Endothelial cell of umbilical vein (primary cell): Measurements from ENCODE around the gene LRP1B. TPM values are rescaled to one million over a fixed set of nuclear protein-coding genes. Genes with fewer than 3 reads are reported as not detected.

Source experiments
- BruUV-seq: library from RNA; stranded (reverse); fragments of 400-500 nt; replicated peaks from 2 replicates; lab custom pipeline; 2021; lab: Mats Ljungman, UMichigan
- CTCF ChIA-PET: fragments of 300-600, 350-600 bp; sonication (Branson Sonifier 250); formaldehyde crosslinking; loops from one replicate; lab custom pipeline; 2021; ENCODE audit warnings: antibody characterized with exemption, inconsistent platforms; lab: Charles Lee
- POLR2A ChIA-PET: fragments of 300-600, 350-600 bp; sonication (Branson Sonifier 250); formaldehyde crosslinking; loops from one replicate; lab custom pipeline; 2021; ENCODE audit warnings: antibody characterized with exemption, inconsistent platforms; lab: Charles Lee
- DNase-seq: peaks from one replicate; pipeline ENCODE4 v3.0.0-alpha.2; 2011; ENCODE audit warnings: low read depth, low spot score
- FAIRE-seq: peaks from 2 replicates; lab custom pipeline; 2011; peaks lifted over from hg19 to GRCh38; lab: Jason Lieb, UNC
- H2AFZ ChIP-seq: 2 replicates; pipeline ENCODE4 v1.6.0; 2012; ENCODE audit warnings: low read depth, low read length, control low read depth, inconsistent platforms
- H3K27ac ChIP-seq: 2 replicates; pipeline ENCODE4 v1.5.1; 2011; ENCODE audit warnings: low read depth, mild to moderate bottlenecking, control low read depth, low read length, moderate library complexity; ENCODE audit not compliant: insufficient read depth
- H3K27me3 ChIP-seq, 2 experiments: 2 replicates each; pipeline versions ENCODE4 v1.6.0 to v1.6.1; 2011; ENCODE audit warnings: low read length in 2 of 2, mixed read lengths in 1 of 2; ENCODE audit not compliant: control insufficient read depth in 2 of 2, insufficient read depth in 2 of 2
- H3K36me3 ChIP-seq, 2 experiments: 2 replicates in 1 of 2; 3 replicates in 1 of 2; pipeline ENCODE4 v1.5.1; 2011; ENCODE audit warnings: low read length in 2 of 2, mild to moderate bottlenecking in 1 of 2, moderate library complexity in 1 of 2; ENCODE audit not compliant: control insufficient read depth in 2 of 2, insufficient read depth in 2 of 2; ENCODE audit errors: extremely low read depth in 1 of 2
- H3K4me1 ChIP-seq: 3 replicates; pipeline ENCODE4 v1.5.1; 2011; ENCODE audit warnings: mild to moderate bottlenecking, low read length; ENCODE audit not compliant: control insufficient read depth, insufficient read depth; ENCODE audit errors: extremely low read depth
- H3K4me2 ChIP-seq: 2 replicates; pipeline ENCODE4 v1.6.1; 2011; ENCODE audit warnings: low read length, control low read depth, mixed read lengths; ENCODE audit not compliant: insufficient read depth
- H3K4me3 ChIP-seq, 3 experiments: fragments of 200-600 bp in 1 of 3; sonication (generic), shearing (Covaris generic) in 1 of 3; replicated peaks in 1 of 3; 2 replicates each; pipeline ENCODE4 v1.5.1; 2011 to 2016; ENCODE audit warnings: control low read depth in 3 of 3, low read length in 3 of 3, mild to moderate bottlenecking in 2 of 3, inconsistent platforms in 1 of 3, low read depth in 1 of 3, moderate library complexity in 1 of 3; ENCODE audit not compliant: insufficient read depth in 1 of 3
- H3K79me2 ChIP-seq: 2 replicates; pipeline ENCODE4 v1.6.0; 2012; ENCODE audit warnings: low read length, inconsistent platforms; ENCODE audit not compliant: control insufficient read depth, insufficient read depth
- H3K9ac ChIP-seq: replicated peaks from 2 replicates; pipeline ENCODE3; 2011; ENCODE audit warnings: low read length, control low read depth; ENCODE audit not compliant: insufficient read depth; ENCODE audit errors: extremely low read depth
- H3K9me1 ChIP-seq: replicated peaks from 3 replicates; pipeline ENCODE4 v1.6.0; 2011; ENCODE audit warnings: mild to moderate bottlenecking, low read length; ENCODE audit not compliant: control insufficient read depth, insufficient read depth; ENCODE audit errors: extremely low read depth
- H3K9me3 ChIP-seq: replicated peaks from 2 replicates; pipeline ENCODE4 v1.5.1; 2012; ENCODE audit warnings: low read length, inconsistent platforms; ENCODE audit not compliant: control insufficient read depth, insufficient read depth
- H4K20me1 ChIP-seq: replicated peaks from 2 replicates; pipeline ENCODE3; 2011; ENCODE audit warnings: mild to moderate bottlenecking, low read length; ENCODE audit not compliant: control insufficient read depth, insufficient read depth; ENCODE audit errors: extremely low read depth
- EZH2 ChIP-seq: IDR thresholded peaks from 2 replicates; pipeline ENCODE4 v1.6.1; 2012; ENCODE audit warnings: borderline replicate concordance, low read depth, mild to moderate bottlenecking, moderate library complexity, low read length, inconsistent platforms; ENCODE audit not compliant: severe bottlenecking
- FOS ChIP-seq: IDR thresholded peaks from 2 replicates; pipeline ENCODE4 v1.6.1; 2011; ENCODE audit warnings: mild to moderate bottlenecking, low read length, moderate library complexity, borderline replicate concordance; ENCODE audit not compliant: insufficient read depth
- GATA2 ChIP-seq: IDR thresholded peaks from 2 replicates; pipeline ENCODE4 v1.7.0; 2011; ENCODE audit warnings: low read depth, mild to moderate bottlenecking, moderate library complexity, mixed read lengths, low read length; ENCODE audit not compliant: insufficient read length, insufficient read depth
- JUN ChIP-seq: IDR thresholded peaks from 2 replicates; pipeline ENCODE4 v1.6.1; 2011; ENCODE audit warnings: borderline replicate concordance, low read depth; ENCODE audit not compliant: insufficient read length, insufficient read depth
- MAX ChIP-seq: IDR thresholded peaks from 2 replicates; pipeline ENCODE4 v1.6.1; 2011; ENCODE audit not compliant: insufficient read depth, insufficient read length
- MYC ChIP-seq: IDR thresholded peaks from one replicate; pipeline ENCODE4 v1.6.1; 2011; ENCODE audit warnings: mild to moderate bottlenecking, low read depth, low read length
- POLR2AphosphoS5 ChIP-seq: IDR thresholded peaks from 2 replicates; pipeline ENCODE4 v1.6.1; 2012; ENCODE audit warnings: low read depth, mild to moderate bottlenecking, control low read depth, low read length, moderate library complexity; ENCODE audit not compliant: insufficient read depth
- dilution Hi-C: fragments of 300-500 bp; cut with MboI; formaldehyde crosslinking; loops from one replicate; pipeline ENCODE4 v1.15.0; 2019; ENCODE audit warnings: low sequenced_read_pairs; ENCODE audit not compliant: extremely low pct_ligation_motif_present
- intact Hi-C: fragments of 100-400 bp; cut with micrococcal nuclease; formaldehyde crosslinking; loops from one replicate; pipeline ENCODE4 v1.10.0; 2022
- polyA plus RNA-seq, 4 experiments: library from polyadenylated mRNA; depleted of rRNA in 3 of 4; stranded (reverse) in 3 of 4; unstranded in 1 of 4; fragments of >200 nt; gene quantifications; 2 replicates each; pipeline versions ENCODE4 v1.2.1 to v1.2.3, GENCODE V29; 2011 to 2012; ENCODE audit warnings: missing spikeins in 1 of 4
- total RNA-seq: library from RNA; stranded (reverse); gene quantifications from 2 replicates; pipeline ENCODE4 v1.2.3, GENCODE V29; 2021
- TF ChIP-seq, protein P1 (sequence below), 2 donors: IDR thresholded peaks; 1 replicate in 1 of 2; 2 replicates in 1 of 2; pipeline ENCODE4 v1.5.1; 2011; ENCODE audit warnings: low read length in 2 of 2, mild to moderate bottlenecking in 2 of 2, moderate library complexity in 2 of 2, control low read depth in 1 of 2, inconsistent platforms in 1 of 2, low read depth in 1 of 2; ENCODE audit not compliant: insufficient read depth in 1 of 2; ENCODE audit errors: extremely low read depth in 1 of 2

The LRP1B gene
- total and polyA plus RNA-seq, 2 donors (not counting 3 experiments of a cell fraction or from before 2014, with no cell fraction given) = 0.03 to 0.07 TPM

DNA sequence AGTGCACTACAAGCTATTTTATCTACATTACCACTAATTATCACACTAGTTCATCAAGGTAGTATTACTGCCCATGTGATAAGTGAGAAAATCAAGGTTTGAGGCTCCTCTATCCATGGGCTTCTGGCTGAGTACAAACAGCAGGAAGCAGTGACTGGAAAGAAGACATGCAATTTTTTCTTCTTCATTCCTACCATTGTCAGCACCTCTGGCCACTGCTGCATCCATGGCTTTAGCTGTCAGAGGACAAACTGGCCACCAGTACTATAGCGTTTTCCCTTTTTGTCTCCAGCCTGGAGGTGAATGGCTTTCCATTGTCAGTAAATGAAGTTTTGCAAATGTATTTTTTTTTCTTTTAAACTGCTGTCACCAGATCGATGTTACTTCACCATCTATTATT is 674.9 kb downstream of the LRP1B start:
- no peak overlapping the region for H3K4me3 ChIP-seq
- H4K20me1 ChIP-seq = no peaks in the 10 kb centered on the region
- no peak for TF ChIP-seq JUN
- TF ChIP-seq EZH2 = no peak
- TF ChIP-seq FOS = no peak
- TF ChIP-seq MAX = no peak
- TF ChIP-seq MYC = no peak
- TF ChIP-seq, protein P1, sequence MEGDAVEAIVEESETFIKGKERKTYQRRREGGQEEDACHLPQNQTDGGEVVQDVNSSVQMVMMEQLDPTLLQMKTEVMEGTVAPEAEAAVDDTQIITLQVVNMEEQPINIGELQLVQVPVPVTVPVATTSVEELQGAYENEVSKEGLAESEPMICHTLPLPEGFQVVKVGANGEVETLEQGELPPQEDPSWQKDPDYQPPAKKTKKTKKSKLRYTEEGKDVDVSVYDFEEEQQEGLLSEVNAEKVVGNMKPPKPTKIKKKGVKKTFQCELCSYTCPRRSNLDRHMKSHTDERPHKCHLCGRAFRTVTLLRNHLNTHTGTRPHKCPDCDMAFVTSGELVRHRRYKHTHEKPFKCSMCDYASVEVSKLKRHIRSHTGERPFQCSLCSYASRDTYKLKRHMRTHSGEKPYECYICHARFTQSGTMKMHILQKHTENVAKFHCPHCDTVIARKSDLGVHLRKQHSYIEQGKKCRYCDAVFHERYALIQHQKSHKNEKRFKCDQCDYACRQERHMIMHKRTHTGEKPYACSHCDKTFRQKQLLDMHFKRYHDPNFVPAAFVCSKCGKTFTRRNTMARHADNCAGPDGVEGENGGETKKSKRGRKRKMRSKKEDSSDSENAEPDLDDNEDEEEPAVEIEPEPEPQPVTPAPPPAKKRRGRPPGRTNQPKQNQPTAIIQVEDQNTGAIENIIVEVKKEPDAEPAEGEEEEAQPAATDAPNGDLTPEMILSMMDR (IDR thresholded peaks at IDR 0.05; ENCODE audit: extremely low read depth in 1 of 2, insufficient read depth in 1 of 2, low read depth in 1 of 2, low read length in 2 of 2) = no peak
- no peak for TF ChIP-seq POLR2AphosphoS5
- no peak for TF ChIP-seq GATA2
- FAIRE-seq (no peak), DNase-seq (no peak)
- no peak overlapping the region for H2AFZ ChIP-seq
- H3K9ac ChIP-seq = no peak overlapping the region
- H3K79me2 ChIP-seq = no peaks in the 10 kb centered on the region
- no peak overlapping the region for H3K27ac ChIP-seq
- no TSS peak for BruUV-seq
- dilution Hi-C loops (no loop called here), intact Hi-C loops (no loop called here)
- no peaks in the 10 kb centered on the region for H3K36me3 ChIP-seq
- no peaks in the 10 kb centered on the region for H3K4me1 ChIP-seq
- H3K4me2 ChIP-seq = no peak overlapping the region
- H3K9me1 ChIP-seq = no peaks in the 10 kb centered on the region
- CTCF ChIA-PET = no interaction called here
- no peaks in the 10 kb centered on the region for H3K9me3 ChIP-seq
- no peaks in the 10 kb centered on the region for H3K27me3 ChIP-seq
- POLR2A ChIA-PET = no interaction called here
